ENCODE results near the gene NXF2.
"Not testable (repeated sequence)": the region's sequence is repeated elsewhere in the genome, so short reads cannot be mapped to it uniquely, and the experiment has no call there.

DNA sequence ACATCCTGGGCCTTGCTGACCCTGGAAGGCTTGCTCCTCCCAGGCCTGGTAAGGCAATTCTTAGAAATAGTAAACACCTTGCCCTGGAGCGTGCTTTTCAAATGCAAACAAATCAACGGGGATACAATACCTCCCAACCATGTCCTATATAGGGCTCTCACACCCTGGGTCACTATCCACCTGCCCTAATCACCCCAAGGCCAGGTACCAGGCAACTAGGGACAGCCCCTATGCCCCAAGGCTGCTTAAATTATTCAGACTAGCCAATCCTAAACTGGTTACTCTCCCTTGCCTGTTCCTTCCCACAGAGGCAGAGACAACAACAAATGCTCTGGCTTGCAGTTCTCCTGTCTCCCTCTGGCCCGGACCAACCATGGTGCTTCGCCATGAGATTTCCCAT, 25.3 kb downstream of the NXF2 start:
- TF ChIP-seq, protein P1, sequence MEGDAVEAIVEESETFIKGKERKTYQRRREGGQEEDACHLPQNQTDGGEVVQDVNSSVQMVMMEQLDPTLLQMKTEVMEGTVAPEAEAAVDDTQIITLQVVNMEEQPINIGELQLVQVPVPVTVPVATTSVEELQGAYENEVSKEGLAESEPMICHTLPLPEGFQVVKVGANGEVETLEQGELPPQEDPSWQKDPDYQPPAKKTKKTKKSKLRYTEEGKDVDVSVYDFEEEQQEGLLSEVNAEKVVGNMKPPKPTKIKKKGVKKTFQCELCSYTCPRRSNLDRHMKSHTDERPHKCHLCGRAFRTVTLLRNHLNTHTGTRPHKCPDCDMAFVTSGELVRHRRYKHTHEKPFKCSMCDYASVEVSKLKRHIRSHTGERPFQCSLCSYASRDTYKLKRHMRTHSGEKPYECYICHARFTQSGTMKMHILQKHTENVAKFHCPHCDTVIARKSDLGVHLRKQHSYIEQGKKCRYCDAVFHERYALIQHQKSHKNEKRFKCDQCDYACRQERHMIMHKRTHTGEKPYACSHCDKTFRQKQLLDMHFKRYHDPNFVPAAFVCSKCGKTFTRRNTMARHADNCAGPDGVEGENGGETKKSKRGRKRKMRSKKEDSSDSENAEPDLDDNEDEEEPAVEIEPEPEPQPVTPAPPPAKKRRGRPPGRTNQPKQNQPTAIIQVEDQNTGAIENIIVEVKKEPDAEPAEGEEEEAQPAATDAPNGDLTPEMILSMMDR (IDR thresholded peaks at IDR 0.05 in 8 of 11, conservative IDR thresholded peaks at IDR 0.05 in 3 of 11) = not testable (repeated sequence)
- TF ChIP-seq POLR2A (IDR thresholded peaks at IDR 0.05) = not testable (repeated sequence)
